Uterus (tissue), 2 donors: ENCODE measurements around the gene LHFPL4.

Experiments
- POLR2A ChIP-seq, 2 donors: fragments of 450-650 bp; IDR thresholded peaks; one replicate each; pipeline ENCODE4 v1.6.1; 2016; ENCODE audit warnings: antibody characterized with exemption in 2 of 2, mild to moderate bottlenecking in 1 of 2, moderate library complexity in 1 of 2
- TF ChIP-seq, protein P1 (sequence below), 4 experiments: fragments of 200-600 bp in 2 of 4; fragments of 450-650 bp in 2 of 4; sonication (generic) in 2 of 4; IDR thresholded peaks; one replicate each; pipeline ENCODE4 v1.5.1; 2016 to 2019; ENCODE audit warnings: antibody characterized with exemption in 4 of 4, mild to moderate bottlenecking in 2 of 4, moderate library complexity in 1 of 4

DNA sequence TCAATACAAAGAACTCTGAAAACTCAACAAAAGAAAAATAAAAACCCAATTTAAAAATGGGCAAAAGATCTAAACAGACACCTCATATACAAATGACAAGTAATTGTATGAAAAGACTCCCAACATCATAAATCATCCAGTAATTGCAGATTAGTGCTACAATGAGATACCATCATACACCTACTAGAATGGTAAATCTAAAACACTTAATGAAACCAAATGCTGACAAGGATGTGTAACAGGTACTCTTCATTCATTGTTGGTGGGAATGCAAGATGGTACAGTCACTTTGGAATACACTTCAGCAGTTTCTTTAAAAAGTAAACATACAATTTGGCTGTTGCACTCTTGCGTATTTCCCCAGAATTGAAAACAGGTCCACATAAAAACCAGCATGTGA lies 68.4 kb downstream of the LHFPL4 start:
- TF ChIP-seq, protein P1, sequence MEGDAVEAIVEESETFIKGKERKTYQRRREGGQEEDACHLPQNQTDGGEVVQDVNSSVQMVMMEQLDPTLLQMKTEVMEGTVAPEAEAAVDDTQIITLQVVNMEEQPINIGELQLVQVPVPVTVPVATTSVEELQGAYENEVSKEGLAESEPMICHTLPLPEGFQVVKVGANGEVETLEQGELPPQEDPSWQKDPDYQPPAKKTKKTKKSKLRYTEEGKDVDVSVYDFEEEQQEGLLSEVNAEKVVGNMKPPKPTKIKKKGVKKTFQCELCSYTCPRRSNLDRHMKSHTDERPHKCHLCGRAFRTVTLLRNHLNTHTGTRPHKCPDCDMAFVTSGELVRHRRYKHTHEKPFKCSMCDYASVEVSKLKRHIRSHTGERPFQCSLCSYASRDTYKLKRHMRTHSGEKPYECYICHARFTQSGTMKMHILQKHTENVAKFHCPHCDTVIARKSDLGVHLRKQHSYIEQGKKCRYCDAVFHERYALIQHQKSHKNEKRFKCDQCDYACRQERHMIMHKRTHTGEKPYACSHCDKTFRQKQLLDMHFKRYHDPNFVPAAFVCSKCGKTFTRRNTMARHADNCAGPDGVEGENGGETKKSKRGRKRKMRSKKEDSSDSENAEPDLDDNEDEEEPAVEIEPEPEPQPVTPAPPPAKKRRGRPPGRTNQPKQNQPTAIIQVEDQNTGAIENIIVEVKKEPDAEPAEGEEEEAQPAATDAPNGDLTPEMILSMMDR (IDR thresholded peaks at IDR 0.05), result no peak
- no peak for TF ChIP-seq POLR2A (IDR thresholded peaks at IDR 0.05)
